GM12864 (cell line): Measurements from ENCODE around the gene PLXNB3.

Source experiments
- DNase-seq: peaks from one replicate; pipeline ENCODE4 v3.0.0-alpha.2; 2011; ENCODE audit warnings: low read depth
- H3K4me3 ChIP-seq: 2 replicates; pipeline ENCODE4 v1.5.1; 2011; ENCODE audit warnings: mild to moderate bottlenecking, low read depth, low read length, control low read depth
- CTCF ChIP-seq: IDR thresholded peaks from 2 replicates; pipeline ENCODE4 v1.5.1; 2011; ENCODE audit warnings: low read depth, mild to moderate bottlenecking, moderate library complexity, low read length, control low read depth, inconsistent platforms; ENCODE audit errors: missing control alignments

Gene PLXNB3

GRCh38 chrX:153804100-153804595, 40.1 kb downstream of the PLXNB3 start:
- no peak for DNase-seq
- no peak for TF ChIP-seq CTCF
- H3K4me3 ChIP-seq = no peak overlapping the region

- no peak for DNase-seq
- no peak for TF ChIP-seq CTCF
- no peak overlapping the region for H3K4me3 ChIP-seq
Measured at GRCh38 chrX:153804621-153805020, 40.6 kb downstream of the PLXNB3 start.

GRCh38 chrX:153805436-153805835, 41.4 kb downstream of the PLXNB3 start:
- no peak for DNase-seq
- TF ChIP-seq CTCF = no peak
- H3K4me3 ChIP-seq = no peak overlapping the region

GRCh38 chrX:153806999-153807575, 43.0 kb downstream of the PLXNB3 start:
- DNase-seq = no peak
- no peak overlapping the region for H3K4me3 ChIP-seq
- no peak for TF ChIP-seq CTCF

GRCh38 chrX:153807976-153808375, 43.9 kb downstream of the PLXNB3 start:
- no peak for DNase-seq
- H3K4me3 ChIP-seq = no peak overlapping the region
- TF ChIP-seq CTCF = no peak

GRCh38 chrX:153812220-153812619, 48.2 kb downstream of the PLXNB3 start:
- no peak for DNase-seq
- no peak overlapping the region for H3K4me3 ChIP-seq
- no peak for TF ChIP-seq CTCF

GRCh38 chrX:153813161-153813560, 49.1 kb downstream of the PLXNB3 start:
- no peak overlapping the region for H3K4me3 ChIP-seq
- DNase-seq = no peak
- TF ChIP-seq CTCF = no peak
